ENCODE measurements around the gene PSTPIP2.
"Not testable (repeated sequence)": the region's sequence is repeated elsewhere in the genome, so short reads cannot be mapped to it uniquely, and the experiment has no call there.

Gene PSTPIP2

GRCh38 chr18:45995461-45995860 is 76.6 kb downstream of the PSTPIP2 start:
- intact Hi-C loops (cut with DNase I): no loop called here
- DNase-seq: peak in 1 of 10 donors; percentile 24

GRCh38 chr18:45993438-45993837 is 78.6 kb downstream of the PSTPIP2 start:
- no peak for DNase-seq
- intact Hi-C loops (cut with DNase I): no loop called here

GRCh38 chr18:45992527-45992926 is 79.5 kb downstream of the PSTPIP2 start:
- intact Hi-C loops (cut with DNase I); DNase-seq: not testable (repeated sequence)

- intact Hi-C loops (cut with DNase I): no loop called here
Measured at GRCh38 chr18:45991788-45992187, 80.3 kb downstream of the PSTPIP2 start.

GRCh38 chr18:45984546-45985235 is 87.4 kb downstream of the PSTPIP2 start:
- intact Hi-C loops (cut with DNase I): no loop called here
- DNase-seq: peak in 1 of 10 donors; percentile 33

More at GRCh38 chr18:45991788-45992187, 80.3 kb downstream of the PSTPIP2 start:
- no peak for DNase-seq

GRCh38 chr18:45981821-45982220 is 90.2 kb downstream of the PSTPIP2 start:
- intact Hi-C loops (cut with DNase I): no loop called here
- DNase-seq: no peak

GRCh38 chr18:45980229-45980628 is 91.8 kb downstream of the PSTPIP2 start:
- intact Hi-C loops (cut with DNase I): no loop called here
- DNase-seq: no peak

- DNase-seq: peak in 1 of 10 donors; percentile 39
- intact Hi-C loops (cut with DNase I): loop anchor here (10.0 kb wide), 1 partner anchor 313 kb away; no protein-coding TSS in a partner anchor
Measured at GRCh38 chr18:45978084-45978483, 94.0 kb downstream of the PSTPIP2 start.

GRCh38 chr18:45976974-45977373 is 95.1 kb downstream of the PSTPIP2 start:
- no peak for DNase-seq
- intact Hi-C loops (cut with DNase I): loop anchor here (10.0 kb wide), 1 partner anchor 312 kb away; no protein-coding TSS in a partner anchor

GRCh38 chr18:45976566-45976965 is 95.5 kb downstream of the PSTPIP2 start:
- DNase-seq: no peak
- intact Hi-C loops (cut with DNase I): loop anchor here (10.0 kb wide), 1 partner anchor 312 kb away; no protein-coding TSS in a partner anchor

- peak in 6 of 10 donors; percentile 22 to 66 (median 56) for DNase-seq
- intact Hi-C loops (cut with DNase I): loop anchor here (1.0 to 10.0 kb wide), 3 partner anchors 92 to 309 kb away; no protein-coding TSS in a partner anchor
Measured at GRCh38 chr18:45974088-45974536, 97.9 kb downstream of the PSTPIP2 start.

GRCh38 chr18:45967007-45967706 is 104.9 kb downstream of the PSTPIP2 start, which contains the start of gene EPG5:
Gene EPG5, minus strand, starts transcription at chr18:45967329. Its CDS starts 90 bp downstream, at chr18:45967239.
- peak; percentile 90 to 99 (median 96) for DNase-seq
- intact Hi-C loops (cut with DNase I): loop anchor here (5.0 kb wide), 1 partner anchor 105 kb away; the partner anchor contains the start of gene PSTPIP2

- intact Hi-C loops (cut with DNase I): loop anchor here (5.0 kb wide), 1 partner anchor 107 kb away; the partner anchor contains the start of gene PSTPIP2
- not testable (repeated sequence) for DNase-seq
Measured at GRCh38 chr18:45964913-45965312, 107.1 kb downstream of the PSTPIP2 start.

GRCh38 chr18:45962866-45963265 is 109.2 kb downstream of the PSTPIP2 start:
- intact Hi-C loops (cut with DNase I): no loop called here
- DNase-seq: no peak

- DNase-seq: no peak
- intact Hi-C loops (cut with DNase I): no loop called here
Measured at GRCh38 chr18:45962461-45962860, 109.6 kb downstream of the PSTPIP2 start.

- DNase-seq; intact Hi-C loops (cut with DNase I): not testable (repeated sequence)
Measured at GRCh38 chr18:45959484-45959883, 112.6 kb downstream of the PSTPIP2 start.

- intact Hi-C loops (cut with DNase I): no loop called here
- no peak for DNase-seq
Measured at GRCh38 chr18:45958730-45959129, 113.3 kb downstream of the PSTPIP2 start.

GRCh38 chr18:45958027-45958426 is 114.0 kb downstream of the PSTPIP2 start:
- intact Hi-C loops (cut with DNase I): no loop called here
- DNase-seq: no peak

- intact Hi-C loops (cut with DNase I): no loop called here
Measured at GRCh38 chr18:45957100-45957499, 115.0 kb downstream of the PSTPIP2 start.

GRCh38 chr18:45954070-45954934 is 117.8 kb downstream of the PSTPIP2 start:
- DNase-seq: peak in 1 of 10 donors; percentile 43
- intact Hi-C loops (cut with DNase I): no loop called here

More at GRCh38 chr18:45957100-45957499, 115.0 kb downstream of the PSTPIP2 start:
- no peak for DNase-seq
